Right lobe of liver (tissue), 6 donors: Measurements from ENCODE around the gene TIGAR. TPM values are rescaled to one million over a fixed set of nuclear protein-coding genes. Genes with fewer than 3 reads are reported as not detected.

ENCODE experiments used
- ATAC-seq, 4 donors: fragments of 200-7000 bp; cut with Tn5 transposase; one replicate each; pipeline ENCODE4 v1.9.1; 2020; ENCODE audit warnings: mild to moderate bottlenecking in 4 of 4, moderate library complexity in 4 of 4
- DNase-seq, 3 donors: peaks; one replicate each; pipeline ENCODE4 v3.0.0-alpha.2; 2020
- H3K27ac ChIP-seq, 3 donors: fragments of 200-600 bp; one replicate each; pipeline ENCODE4 v1.8.0; 2022
- H3K27me3 ChIP-seq, 2 donors: fragments of 200-600 bp; one replicate each; pipeline ENCODE4 v1.8.0; 2022
- H3K36me3 ChIP-seq, 4 donors: fragments of 200-600 bp; sonication (generic) in 1 of 4; one replicate each; pipeline versions ENCODE4 v1.5.1 to v1.8.0; 2017 to 2022; ENCODE audit warnings: control low read depth in 1 of 4
- H3K4me1 ChIP-seq, 4 donors: fragments of 200-600 bp; sonication (generic) in 1 of 4; one replicate each; pipeline versions ENCODE4 v1.5.1 to v1.8.0; 2017 to 2022; ENCODE audit warnings: control low read depth in 1 of 4
- H3K4me3 ChIP-seq, 3 donors: fragments of 200-600 bp; one replicate each; pipeline ENCODE4 v1.8.0; 2022
- H3K9me3 ChIP-seq, 4 donors: fragments of 200-600 bp; sonication (generic) in 1 of 4; one replicate each; pipeline versions ENCODE4 v1.5.1 to v1.8.0; 2017 to 2022; ENCODE audit warnings: control low read depth in 1 of 4
- POLR2A ChIP-seq: fragments of 450-650 bp; IDR thresholded peaks from one replicate; pipeline ENCODE4 v1.6.1; 2017; ENCODE audit warnings: antibody characterized with exemption, mild to moderate bottlenecking
- WGBS: methylation state at CpG from one replicate; pipeline ENCODE4 v1.1.6; 2018; ENCODE audit warnings: low coverage, low lambda C conversion rate; ENCODE audit not compliant: insufficient coverage; ENCODE audit errors: missing lambda C conversion rate; 5-methylcytosine and 5-hydroxymethylcytosine counted together
- intact Hi-C, 2 donors: fragments of 100-400 bp; cut with DNase I; formaldehyde crosslinking; loops; one replicate each; pipeline versions ENCODE4 v1.11.2 to v1.14.1; 2022
- total RNA-seq, 6 experiments: library from RNA; depleted of rRNA in 2 of 6; stranded (reverse); fragments of >200 nt in 2 of 6; fragmentation: NEBNext Ultra II Directional in 3 of 6; extraction: Animal tissue kit (Norgen Biotek cat#: 25700) in 3 of 6; gene quantifications; one replicate each; pipeline versions ENCODE4 v1.1.0 to v1.2.4, GENCODE V29; 2016 to 2023
- TF ChIP-seq, protein P1 (sequence below), 4 donors: fragments of 200-600 bp in 3 of 4; fragments of 450-650 bp in 1 of 4; IDR thresholded peaks; one replicate each; pipeline versions ENCODE4 v1.5.1 to v1.8.0; 2016 to 2022; ENCODE audit warnings: antibody characterized with exemption in 4 of 4, mild to moderate bottlenecking in 2 of 4
- donor health status: DM: no; HTN: yes; CAD: no.
- donor health status: DM: no; HTN: no; CAD: no.
- donor health status: DM: no; HTN: no; CAD: no.
- donor health status: DM: no; HTN: yes; CAD: no.
- donor health status: DM: no; HTN: yes; CAD: no.

Gene TIGAR
- total RNA-seq, 6 experiments from 2014 or later = 4.0 to 9.1 (median 5.1) TPM

- H3K9me3 ChIP-seq = no peaks in the 10 kb centered on the region
- ATAC-seq = no peak
- intact Hi-C loops = no loop called here
- no peak overlapping the region for H3K4me3 ChIP-seq
- no peaks in the 10 kb centered on the region for H3K4me1 ChIP-seq
- H3K27me3 ChIP-seq = no peaks in the 10 kb centered on the region
- 66% methylated on average over 4 of the region's 4 CpGs for WGBS
- H3K27ac ChIP-seq = no peak overlapping the region
- no peaks in the 10 kb centered on the region for H3K36me3 ChIP-seq
- no peak for DNase-seq
- no peak for TF ChIP-seq POLR2A
- TF ChIP-seq, protein P1, sequence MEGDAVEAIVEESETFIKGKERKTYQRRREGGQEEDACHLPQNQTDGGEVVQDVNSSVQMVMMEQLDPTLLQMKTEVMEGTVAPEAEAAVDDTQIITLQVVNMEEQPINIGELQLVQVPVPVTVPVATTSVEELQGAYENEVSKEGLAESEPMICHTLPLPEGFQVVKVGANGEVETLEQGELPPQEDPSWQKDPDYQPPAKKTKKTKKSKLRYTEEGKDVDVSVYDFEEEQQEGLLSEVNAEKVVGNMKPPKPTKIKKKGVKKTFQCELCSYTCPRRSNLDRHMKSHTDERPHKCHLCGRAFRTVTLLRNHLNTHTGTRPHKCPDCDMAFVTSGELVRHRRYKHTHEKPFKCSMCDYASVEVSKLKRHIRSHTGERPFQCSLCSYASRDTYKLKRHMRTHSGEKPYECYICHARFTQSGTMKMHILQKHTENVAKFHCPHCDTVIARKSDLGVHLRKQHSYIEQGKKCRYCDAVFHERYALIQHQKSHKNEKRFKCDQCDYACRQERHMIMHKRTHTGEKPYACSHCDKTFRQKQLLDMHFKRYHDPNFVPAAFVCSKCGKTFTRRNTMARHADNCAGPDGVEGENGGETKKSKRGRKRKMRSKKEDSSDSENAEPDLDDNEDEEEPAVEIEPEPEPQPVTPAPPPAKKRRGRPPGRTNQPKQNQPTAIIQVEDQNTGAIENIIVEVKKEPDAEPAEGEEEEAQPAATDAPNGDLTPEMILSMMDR (IDR thresholded peaks at IDR 0.05) = no peak
These were observed 65.8 kb downstream of the TIGAR start for GRCh38 chr12:4386801-4387200.

GRCh38 chr12:4387607-4388006, 66.6 kb downstream of the TIGAR start:
- 50% methylated on average over 5 of the region's 5 CpGs for WGBS
- intact Hi-C loops = no loop called here
- no peak for ATAC-seq

GRCh38 chr12:4388032-4388431, 67.0 kb downstream of the TIGAR start:
- Histone ChIP-seq H3K9me3 (no peaks in the 10 kb centered on the region), H3K4me1 (no peaks in the 10 kb centered on the region), H3K4me3 (no peak overlapping the region), H3K36me3 (no peaks in the 10 kb centered on the region), H3K27ac (no peak overlapping the region), H3K27me3 (no peaks in the 10 kb centered on the region)
- 33% methylated on average over 1 of the region's 1 CpG for WGBS
- DNase-seq = no peak
- TF ChIP-seq, protein P1 (IDR thresholded peaks at IDR 0.05) = no peak
- TF ChIP-seq POLR2A = no peak
- ATAC-seq = no peak
- intact Hi-C loops = no loop called here

More at GRCh38 chr12:4387607-4388006, 66.6 kb downstream of the TIGAR start:
- Histone ChIP-seq H3K4me1 (no peaks in the 10 kb centered on the region), H3K27ac (no peak overlapping the region), H3K9me3 (no peaks in the 10 kb centered on the region), H3K27me3 (no peaks in the 10 kb centered on the region), H3K4me3 (no peak overlapping the region), H3K36me3 (no peaks in the 10 kb centered on the region)
- no peak for DNase-seq
- TF ChIP-seq, protein P1 (IDR thresholded peaks at IDR 0.05) = no peak
- no peak for TF ChIP-seq POLR2A

- H3K4me1 ChIP-seq = no peaks in the 10 kb centered on the region
- no peak for DNase-seq
- H3K4me3 ChIP-seq = no peak overlapping the region
- no peak overlapping the region for H3K27ac ChIP-seq
- intact Hi-C loops = no loop called here
- no peaks in the 10 kb centered on the region for H3K9me3 ChIP-seq
- no peaks in the 10 kb centered on the region for H3K27me3 ChIP-seq
- TF ChIP-seq, protein P1 (IDR thresholded peaks at IDR 0.05) = no peak
- TF ChIP-seq POLR2A = no peak
- no peaks in the 10 kb centered on the region for H3K36me3 ChIP-seq
- 43% methylated on average over 2 of the region's 2 CpGs for WGBS
- ATAC-seq = peak in 1 of 4 donors; percentile 24
These were observed 67.6 kb downstream of the TIGAR start for GRCh38 chr12:4388662-4389061.

GRCh38 chr12:4392223-4392742, 71.3 kb downstream of the TIGAR start:
- 17% methylated on average over 2 of the region's 15 CpGs for WGBS
- H3K4me1 ChIP-seq = no peaks in the 10 kb centered on the region
- H3K36me3 ChIP-seq = no peaks in the 10 kb centered on the region
- H3K9me3 ChIP-seq = no peaks in the 10 kb centered on the region
- no peak for TF ChIP-seq POLR2A
- TF ChIP-seq, protein P1 (IDR thresholded peaks at IDR 0.05) = no peak
- H3K27ac ChIP-seq = no peak overlapping the region
- intact Hi-C loops = no loop called here
- peak; percentile 63 to 87 (median 78) for ATAC-seq
- DNase-seq = peak in 2 of 3 donors; percentile 58 to 75
- H3K27me3 ChIP-seq = no peaks in the 10 kb centered on the region
- no peak overlapping the region for H3K4me3 ChIP-seq
